KG1 (cell line): ENCODE results near the gene GINS2.

Source experiments
- DNase-seq: peaks from one replicate; lab custom pipeline; 2025; lab: John Stamatoyannopoulos, UW

Gene GINS2

GRCh38 chr16:85688586-85689284, at the start of gene GINS2:
Gene GINS2 (minus strand): TSS chr16:85688954. CDS start chr16:85688898, 56 bp downstream.
- peak; percentile 76 for DNase-seq

DNA sequence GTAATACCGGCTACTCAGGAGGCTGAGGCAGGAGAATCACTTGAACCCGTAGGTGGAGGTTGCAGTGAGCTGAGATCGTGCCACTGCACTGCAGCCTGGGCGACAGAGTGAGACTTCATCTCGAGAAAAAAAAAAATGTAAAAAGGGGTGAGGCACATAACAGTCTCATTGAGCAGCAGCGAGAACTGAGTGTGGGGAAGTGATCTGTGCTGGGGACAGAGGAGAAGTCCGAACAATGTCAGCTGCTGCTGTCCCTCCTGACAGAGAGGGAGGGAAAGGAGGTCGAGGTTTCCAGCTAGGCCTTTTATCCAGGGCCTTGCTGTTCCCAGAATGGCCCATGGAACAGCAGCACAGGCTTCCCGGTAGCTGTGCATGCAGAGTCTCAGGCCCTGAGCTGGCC, 48.2 kb upstream of the GINS2 start:
- DNase-seq = no peak

DNA sequence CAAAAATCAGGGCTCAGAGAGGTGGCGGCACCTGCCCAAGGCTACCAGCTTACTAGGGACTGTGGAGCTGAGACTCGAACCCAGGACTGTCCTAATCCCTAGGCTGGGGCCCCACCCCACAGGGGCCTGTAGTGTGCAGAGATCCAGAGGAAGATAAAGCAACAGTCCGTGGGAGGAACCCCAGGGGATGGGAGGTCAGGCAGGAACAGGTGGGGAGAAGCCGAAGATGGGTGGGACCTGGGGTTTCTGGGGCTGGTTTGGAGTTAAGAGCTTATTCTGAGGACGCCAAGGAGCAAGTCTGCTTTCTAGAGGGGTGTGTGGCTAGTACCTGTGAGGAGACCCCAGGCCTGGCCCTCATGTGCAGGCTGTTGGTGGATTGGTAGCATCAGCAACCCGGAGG, 47.2 kb upstream of the GINS2 start:
- no peak for DNase-seq

DNA sequence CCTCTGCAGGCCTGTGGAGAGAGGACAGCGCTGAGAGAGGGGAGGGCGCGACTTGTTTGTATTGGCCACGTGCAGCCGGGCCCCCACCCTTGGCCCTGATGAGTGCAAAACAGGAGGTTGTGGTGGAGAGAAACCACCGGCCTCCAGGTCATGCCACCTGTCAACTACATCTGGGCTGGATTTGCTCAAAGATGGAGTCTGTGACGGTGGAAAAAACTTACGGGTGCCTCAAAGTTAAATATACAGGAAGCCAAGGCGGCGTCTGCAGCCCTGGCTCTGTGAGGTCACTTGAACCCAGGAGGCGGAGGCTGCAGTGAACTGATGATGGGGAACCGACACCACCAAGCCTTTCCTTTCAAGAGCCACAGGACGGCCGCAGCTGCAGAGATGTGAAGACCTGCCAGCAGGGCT, 46.5 kb upstream of the GINS2 start:
- no peak for DNase-seq

DNA sequence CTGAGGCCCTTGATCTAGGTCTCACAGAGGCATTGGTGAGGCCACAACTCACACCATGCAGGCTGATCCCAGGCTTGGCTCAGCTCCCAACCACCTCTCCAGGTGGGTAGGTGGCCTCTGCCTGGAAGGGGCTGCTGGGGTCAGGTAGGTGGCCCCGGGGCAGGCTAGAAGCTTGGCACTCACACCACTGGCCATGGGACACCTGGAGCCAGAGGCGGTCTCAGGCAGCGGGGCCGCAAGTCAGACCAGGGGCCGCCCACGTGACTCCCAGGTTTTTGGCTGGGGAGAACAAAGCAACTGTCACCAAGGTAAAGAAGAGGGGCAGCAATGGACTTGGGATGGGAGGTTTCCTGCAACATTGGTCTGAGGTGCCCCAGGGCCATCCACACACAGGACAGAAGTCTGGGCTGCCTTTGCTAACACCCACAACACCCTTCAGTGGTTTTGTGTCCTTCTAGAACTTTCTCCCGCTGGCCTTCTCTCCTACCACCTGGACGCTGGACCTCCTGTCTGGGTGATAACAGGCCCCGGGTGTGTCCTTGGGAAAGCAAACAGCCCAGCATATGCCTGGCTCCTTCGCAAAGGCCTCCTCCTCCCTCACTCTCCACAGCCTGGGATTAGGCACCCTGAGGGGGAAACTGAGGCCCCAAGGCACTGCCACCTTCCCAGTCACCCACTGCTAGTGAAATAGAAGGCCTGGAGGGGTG, 45.7 kb upstream of the GINS2 start:
- DNase-seq = no peak

GRCh38 chr16:85733839-85734170, 45.1 kb upstream of the GINS2 start:
- no peak for DNase-seq

- DNase-seq = no peak
Observed at GRCh38 chr16:85733155-85733838, 44.5 kb upstream of the GINS2 start.

DNA sequence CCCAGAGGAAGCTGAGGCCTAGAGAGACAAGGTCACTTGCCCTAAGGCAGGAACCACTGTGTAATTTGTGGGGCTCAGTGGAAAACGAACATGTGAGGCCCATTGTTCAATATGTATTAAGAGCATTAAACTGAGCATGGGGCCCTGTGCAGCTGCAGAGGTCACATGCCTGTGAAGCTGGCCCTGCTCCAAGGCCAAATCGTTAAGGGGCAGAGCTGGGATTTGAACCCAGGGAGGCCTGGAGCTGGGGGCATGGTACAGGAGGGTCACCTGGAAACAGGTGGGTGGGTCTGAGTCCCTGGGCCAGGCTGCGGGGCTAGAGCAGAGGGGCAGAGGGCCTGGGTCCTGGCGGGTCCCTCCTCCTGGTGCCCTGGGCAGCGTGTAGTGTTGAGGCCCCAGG, 42.4 kb upstream of the GINS2 start:
- no peak for DNase-seq

DNA sequence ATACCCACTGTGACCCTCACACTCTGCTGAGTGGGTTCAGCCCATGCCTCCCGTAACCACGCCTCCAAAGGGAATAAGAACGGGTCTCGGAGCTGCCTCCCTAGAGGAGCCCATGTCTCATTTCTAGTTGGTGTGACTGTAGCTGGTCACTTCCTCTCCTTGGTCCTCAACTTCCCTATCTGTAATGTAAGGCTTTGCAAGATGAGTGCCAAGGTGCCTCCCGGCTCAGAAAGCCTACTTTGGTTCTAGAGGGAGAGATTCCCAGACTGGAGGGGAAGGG, 41.4 kb upstream of the GINS2 start:
- DNase-seq = no peak

- DNase-seq = no peak
Observed at GRCh38 chr16:85729452-85730185, 40.9 kb upstream of the GINS2 start.

- no peak for DNase-seq
Observed at GRCh38 chr16:85728879-85729278, 40.1 kb upstream of the GINS2 start.

DNA sequence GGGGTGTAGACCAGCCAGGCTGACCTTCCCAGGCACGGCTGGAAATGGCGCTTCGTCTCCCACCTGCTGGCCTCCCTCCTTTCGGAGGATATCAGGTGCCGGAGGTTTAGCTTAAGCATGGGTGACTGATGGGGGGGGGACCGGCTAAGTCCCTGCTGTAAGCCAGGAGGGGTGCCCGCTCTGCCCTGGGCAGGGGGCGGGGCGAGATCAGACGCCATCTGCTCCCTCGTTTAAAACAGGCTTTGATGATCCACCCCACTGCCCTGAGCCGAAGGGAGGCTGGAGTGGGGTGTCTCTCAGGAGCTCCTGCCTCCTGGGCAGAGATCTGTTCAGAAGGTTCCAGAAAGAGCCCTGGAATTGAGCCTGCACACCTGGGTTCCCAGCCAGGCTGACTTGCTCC, 36.2 kb upstream of the GINS2 start:
- DNase-seq = no peak

DNA sequence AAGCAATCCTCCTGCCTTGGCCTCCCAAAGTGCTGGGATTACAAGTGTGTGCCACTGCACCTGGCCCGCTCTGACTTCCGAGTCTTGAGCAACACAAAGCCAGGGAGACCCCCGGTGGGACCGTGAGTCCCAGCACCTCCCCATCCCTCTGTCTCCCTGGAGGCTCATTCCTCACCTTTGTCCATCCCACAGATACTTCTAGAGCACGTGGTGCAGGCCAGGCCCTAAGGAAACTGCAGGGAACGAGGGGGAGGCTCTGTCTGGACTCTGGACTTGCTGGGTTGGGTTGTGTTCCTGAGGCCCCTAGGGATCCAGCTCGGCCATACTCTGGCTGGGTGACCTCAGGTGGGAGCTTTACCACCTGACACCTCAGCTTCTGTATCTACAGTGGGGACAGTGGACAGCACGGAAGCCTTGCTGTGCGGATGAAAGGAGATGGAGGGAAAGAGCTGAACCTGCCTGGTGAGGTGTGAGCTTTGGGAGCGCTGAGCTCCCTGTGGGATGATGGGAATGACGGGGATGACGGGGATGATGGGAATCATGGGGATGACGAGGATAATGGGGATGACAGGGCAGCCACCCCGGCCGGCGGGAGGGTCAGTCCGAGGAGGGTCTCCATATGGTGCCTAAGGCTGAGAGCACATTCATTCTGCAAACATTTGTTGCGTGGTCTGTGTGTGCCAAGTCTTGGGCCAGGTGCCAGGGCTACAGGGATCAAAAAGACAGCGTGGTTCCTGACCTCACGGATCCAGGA, 35.5 kb upstream of the GINS2 start:
- no peak for DNase-seq

- no peak for DNase-seq
Observed at GRCh38 chr16:85722128-85722893, 33.6 kb upstream of the GINS2 start.

- DNase-seq = no peak
Observed at GRCh38 chr16:85720302-85720637, 31.5 kb upstream of the GINS2 start.

GRCh38 chr16:85719605-85720301, 31.0 kb upstream of the GINS2 start:
- no peak for DNase-seq

DNA sequence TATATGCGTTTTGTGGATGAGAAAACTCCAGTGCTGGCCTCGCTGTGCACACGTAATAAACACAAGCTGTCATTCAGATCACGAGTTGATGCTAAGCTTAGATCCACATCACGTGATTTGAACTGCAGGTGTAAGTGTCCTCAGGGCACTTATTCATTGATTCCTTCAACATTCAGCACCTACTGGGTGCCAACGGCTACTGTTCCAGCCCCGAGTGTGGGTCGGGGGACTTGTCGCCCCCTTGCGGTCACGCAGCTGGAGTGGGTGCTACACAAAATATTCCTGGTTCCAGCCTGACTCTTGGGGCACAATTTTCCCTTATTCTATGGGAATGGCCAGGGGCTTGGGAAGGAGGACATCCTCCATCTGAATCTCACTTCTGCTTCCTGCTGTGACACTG, 29.9 kb upstream of the GINS2 start:
- DNase-seq = no peak

DNA sequence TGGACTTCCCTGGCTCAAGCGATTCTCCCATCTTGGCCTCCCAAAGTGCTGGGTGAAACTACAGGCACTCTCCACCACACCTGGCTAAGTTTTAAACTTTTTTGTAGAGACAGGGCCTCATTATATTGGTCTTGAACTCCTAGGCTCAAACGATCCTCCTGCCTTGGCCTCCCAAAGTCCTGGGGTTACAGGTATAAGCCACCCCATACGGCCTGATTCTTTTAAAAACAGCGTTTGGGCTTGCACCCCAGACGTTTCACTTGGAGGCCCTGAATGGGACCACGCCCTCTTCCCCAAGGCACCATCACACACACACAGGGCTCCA, 29.4 kb upstream of the GINS2 start:
- no peak for DNase-seq

GRCh38 chr16:85717393-85718152, 28.8 kb upstream of the GINS2 start:
- DNase-seq = peak; percentile 52

DNA sequence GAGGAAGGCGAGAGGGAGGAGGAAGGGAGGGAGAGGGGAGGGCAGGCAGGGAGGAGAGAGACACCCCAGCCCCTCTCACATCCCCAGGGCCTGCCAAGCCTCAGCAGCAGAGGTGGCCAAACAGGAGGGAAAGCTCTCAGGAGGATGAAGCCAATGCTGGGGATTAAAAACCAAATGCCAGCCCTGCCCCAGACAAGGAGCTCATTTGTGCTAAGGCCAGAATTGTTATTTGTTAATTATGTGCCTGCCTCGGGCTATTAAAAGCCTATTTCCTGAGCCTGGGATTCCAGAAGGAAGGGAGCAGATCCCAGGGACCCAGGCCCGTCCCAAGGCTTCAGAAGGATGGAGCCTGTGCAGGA, 27.9 kb upstream of the GINS2 start:
- no peak for DNase-seq
